Skin epidermis (tissue), 12 donors: ENCODE data around the gene PROP1.
"Not testable (repeated sequence)": the region's sequence is repeated elsewhere in the genome, so short reads cannot be mapped to it uniquely, and the experiment has no call there.

Experiments
- H3K27ac ChIP-seq, 21 experiments: fragments of 200-600 bp; sonication (generic) in 11 of 21; one replicate each; pipeline ENCODE4 v1.5.0; 2020; ENCODE audit warnings: mild to moderate bottlenecking in 3 of 21, inconsistent platforms in 2 of 21, moderate library complexity in 2 of 21
- H3K4me3 ChIP-seq, 7 experiments: fragments of 200-600 bp; sonication (generic) in 2 of 7; one replicate each; pipeline ENCODE4 v1.5.0; 2020; ENCODE audit warnings: inconsistent platforms in 2 of 7, mild to moderate bottlenecking in 2 of 7, moderate library complexity in 1 of 7

The PROP1 gene

DNA sequence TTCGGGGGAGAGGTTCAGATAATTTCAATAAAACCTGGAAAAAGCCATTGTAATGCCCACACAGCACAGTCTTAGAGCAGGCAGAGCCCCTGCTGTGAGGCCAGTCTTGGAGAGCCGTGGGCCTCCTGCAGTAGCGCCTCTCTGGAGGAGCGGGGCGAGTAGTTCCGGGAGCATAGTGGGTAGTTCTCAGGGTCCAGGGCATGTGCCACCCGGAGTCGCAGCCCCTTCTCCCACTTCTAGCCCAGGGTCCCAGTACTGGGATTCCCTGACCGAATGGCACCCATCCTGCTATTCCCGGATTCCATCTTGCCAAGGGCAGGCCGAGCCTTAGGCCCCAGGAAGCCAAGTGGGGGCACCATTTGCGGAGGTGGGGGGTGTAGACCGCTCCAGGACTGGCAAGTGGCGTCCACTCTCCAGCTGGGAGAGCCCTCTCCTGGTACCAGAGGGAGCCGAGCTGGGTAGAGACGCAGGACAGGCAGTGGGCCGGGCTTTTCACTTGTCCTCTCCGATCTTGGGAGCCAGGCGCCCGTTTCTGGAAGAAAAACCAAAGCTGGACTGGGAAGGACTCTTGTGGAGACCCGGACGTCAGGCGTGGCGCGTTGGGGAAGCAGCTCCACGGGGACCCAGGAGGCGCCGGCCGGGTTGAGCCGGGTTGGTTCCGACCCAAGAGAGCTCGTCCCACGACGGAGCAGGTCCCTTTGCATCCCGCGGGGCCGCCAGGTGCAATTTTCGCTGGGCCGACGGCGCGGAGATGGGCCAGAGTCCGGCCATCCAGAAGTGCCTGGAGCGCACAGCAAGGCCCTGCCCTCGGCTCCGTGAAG lies 12.1 kb downstream of the PROP1 start:
- no peak overlapping the region for H3K4me3 ChIP-seq
- H3K27ac ChIP-seq = no peak overlapping the region

DNA sequence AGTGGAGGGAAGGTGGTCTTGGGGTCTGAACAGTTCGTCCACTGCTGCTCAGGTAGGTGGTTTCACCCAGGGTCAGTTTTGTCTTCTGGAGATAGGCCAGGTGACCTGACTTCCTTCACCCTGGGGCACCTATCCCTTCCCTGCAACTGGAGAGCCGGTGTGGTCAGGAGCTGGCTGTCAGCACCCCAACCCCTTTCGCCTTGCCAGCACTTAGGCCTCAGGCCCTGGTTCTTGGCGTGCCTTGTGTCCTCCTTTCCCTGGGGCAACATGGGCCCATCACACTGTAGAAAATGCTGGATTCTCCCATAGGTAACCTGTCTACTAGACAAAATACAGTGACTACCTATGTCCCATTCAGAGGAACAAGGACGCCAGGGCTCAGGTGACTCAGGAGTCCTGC lies 13.1 kb downstream of the PROP1 start:
- no peak overlapping the region for H3K4me3 ChIP-seq
- no peak overlapping the region for H3K27ac ChIP-seq

DNA sequence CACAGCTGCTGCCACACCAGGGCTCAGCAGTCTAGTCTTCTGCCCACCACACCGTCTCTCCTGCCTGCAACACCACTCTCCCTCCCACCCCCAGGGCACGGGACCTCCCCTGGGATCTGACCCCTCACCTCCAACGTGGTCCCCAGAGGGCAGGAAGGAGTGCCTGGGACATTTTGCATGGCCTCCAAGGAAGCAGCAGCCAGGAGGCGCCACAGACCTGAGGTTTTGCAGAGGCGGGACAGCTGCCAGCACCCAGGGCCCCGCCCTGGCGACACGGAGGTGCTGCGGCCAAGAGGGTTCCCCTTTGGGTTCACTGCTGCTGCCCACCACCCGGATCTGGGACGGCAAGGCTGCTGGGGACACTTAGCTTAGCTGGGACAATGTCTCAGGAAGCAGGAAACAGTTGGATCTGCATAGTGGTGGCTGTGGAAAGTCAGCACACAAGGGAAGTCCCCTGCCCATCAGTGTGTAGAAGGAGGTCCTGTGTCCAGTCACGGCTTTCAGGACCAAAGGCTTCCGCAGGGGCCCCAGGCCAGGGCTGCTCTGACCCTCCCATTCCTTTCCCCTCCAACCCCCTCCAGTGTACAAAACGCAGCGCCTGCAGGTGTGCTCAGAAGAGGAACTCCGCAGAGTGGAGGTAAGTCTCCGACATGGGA lies 13.8 kb downstream of the PROP1 start:
- Histone ChIP-seq H3K4me3 (no peak overlapping the region), H3K27ac (no peak overlapping the region)

DNA sequence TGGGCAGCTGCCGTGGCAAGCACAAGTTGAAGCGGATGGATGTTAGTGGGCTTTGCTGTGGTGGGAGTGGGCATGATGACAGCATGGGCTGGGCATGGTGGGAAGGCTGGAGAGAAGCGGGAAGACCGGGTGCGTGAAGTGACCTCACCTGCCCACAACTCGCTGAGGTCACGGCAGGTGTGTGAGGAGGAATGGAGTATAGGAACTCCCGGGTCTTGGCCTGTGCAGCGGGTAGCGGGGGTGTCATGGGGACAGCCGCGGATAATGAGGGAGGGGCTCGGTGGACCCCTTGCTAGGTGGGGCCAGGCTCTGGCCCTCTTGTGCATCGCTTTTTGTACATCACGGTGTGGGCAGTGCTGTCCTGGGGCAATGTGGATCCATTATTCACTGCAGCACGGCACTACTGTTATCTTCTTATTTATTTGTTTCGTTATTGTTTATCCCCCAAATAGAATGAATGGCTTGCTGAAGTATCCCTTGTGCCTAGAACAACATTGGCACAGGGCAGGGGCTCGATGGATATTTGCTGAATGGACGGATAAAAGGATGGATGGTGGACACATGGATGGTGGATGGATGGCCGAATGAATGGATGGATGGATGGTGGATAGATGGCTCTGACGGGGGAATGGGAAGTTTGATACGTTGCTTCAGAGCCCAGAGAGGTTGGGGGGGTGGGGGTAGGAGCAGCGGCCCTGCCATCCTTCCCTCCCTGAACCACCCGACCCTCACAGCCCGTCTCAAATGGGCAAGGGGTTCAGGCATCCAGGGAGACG lies 14.6 kb downstream of the PROP1 start:
- Histone ChIP-seq H3K27ac (no peak overlapping the region), H3K4me3 (no peak overlapping the region)

DNA sequence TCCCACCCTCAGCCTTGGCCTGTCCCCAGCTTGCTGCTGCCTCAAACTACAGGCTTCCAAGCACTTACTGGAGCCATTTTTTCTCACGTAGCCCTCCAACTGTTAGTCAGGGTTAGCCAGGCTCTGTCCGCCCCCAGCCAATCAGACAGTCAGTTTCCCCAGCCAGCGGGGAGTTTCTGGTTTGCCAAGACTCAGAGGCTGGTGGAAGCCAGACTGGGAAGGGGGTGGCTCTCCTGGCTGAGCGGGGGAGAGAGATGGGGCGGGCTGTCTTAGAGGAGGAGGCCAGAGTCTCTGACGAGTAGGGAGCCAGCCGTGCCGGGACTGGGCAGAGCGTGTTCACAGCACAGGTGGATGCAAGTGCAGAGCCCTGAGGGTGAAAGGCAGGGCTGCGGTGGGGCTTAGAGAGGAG lies 15.3 kb downstream of the PROP1 start:
- Histone ChIP-seq H3K4me3 (no peak overlapping the region), H3K27ac (no peak overlapping the region)

DNA sequence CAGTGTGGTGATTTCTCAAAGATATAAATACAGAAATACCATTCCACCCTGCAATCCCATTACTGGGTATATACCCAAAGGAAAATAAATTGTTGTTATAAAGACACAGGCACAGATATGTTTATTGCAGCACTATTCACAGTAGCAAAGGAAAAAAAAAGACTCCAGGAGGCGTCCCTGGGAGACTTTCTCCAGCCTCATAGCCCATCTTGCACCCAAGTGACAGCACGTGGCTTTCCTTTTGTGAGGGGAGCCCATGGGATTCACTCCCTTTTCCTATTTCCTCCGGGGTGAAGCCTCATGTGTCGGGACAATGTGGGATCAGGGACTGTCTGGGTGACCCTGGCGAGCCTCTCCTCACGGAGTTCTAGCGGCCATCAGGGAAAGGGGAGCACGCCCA lies 18.4 kb downstream of the PROP1 start:
- H3K4me3 ChIP-seq, H3K27ac ChIP-seq: not testable (repeated sequence)

DNA sequence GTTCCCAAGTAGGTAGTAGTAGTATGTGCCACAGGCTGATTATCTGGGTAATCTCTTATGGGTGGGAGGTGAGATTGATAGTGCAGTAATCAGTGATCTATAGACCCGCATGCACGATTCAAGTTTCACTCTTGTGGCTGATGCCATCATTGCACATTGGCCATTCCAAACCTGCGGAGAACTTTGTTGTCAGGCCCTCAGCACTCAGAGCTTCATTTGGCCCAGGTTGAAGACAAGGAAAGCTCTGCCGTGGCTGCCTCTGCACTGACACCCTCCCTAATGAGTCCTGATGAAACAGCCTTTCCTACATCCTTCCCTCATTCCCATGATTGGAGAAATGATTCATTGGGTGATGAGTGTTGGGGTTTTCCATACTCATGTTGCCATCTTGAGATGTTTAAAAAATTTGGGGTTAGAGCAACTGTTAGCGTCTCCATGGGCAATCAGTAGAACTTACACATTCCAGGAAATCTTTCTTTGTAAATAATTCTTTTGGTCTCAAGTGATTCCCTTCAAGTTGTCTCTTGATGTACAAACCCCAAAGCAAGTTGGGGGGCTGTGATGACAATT lies 22.9 kb downstream of the PROP1 start:
- no peak overlapping the region for H3K4me3 ChIP-seq
- no peak overlapping the region for H3K27ac ChIP-seq

DNA sequence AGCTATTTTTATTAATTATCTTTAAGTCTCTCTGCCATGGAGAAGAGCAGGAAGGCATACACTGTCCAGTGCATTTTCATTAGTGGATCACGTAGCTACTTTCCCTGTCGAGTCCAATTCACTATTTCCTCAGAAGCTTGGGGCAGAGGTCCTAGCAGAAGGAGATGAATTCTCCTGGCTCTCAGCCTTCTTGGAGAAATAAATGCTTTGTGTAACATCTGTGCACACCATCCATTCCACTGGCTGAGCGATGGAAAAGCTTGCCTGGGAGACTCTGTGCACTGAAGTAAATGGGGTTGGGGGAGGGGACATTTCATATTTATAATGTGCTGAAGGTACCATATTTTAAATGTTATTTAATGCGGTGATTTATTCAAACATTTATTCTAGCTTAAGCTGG lies 23.4 kb downstream of the PROP1 start:
- Histone ChIP-seq H3K4me3 (no peak overlapping the region), H3K27ac (no peak overlapping the region)

DNA sequence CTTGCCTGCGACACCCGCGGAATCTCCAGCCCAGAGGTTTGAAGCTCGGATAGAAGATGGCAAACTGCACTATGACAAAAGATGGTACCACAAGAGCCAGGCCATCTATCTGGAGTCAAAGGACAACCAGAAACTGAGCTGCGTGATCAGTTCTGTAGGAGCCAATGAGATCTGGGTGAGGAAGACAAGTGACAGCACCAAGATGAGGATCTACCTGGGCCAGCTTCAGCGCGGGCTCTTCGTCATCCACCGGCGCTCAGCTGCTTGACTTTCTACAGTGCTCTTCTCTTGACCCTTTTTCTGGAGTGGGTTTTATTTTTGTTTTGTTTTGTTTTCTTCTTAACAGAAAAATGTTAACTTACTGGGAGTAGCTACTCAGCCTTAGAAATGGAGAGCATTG lies 24.0 kb downstream of the PROP1 start:
- H3K27ac ChIP-seq, H3K4me3 ChIP-seq: not testable (repeated sequence)

DNA sequence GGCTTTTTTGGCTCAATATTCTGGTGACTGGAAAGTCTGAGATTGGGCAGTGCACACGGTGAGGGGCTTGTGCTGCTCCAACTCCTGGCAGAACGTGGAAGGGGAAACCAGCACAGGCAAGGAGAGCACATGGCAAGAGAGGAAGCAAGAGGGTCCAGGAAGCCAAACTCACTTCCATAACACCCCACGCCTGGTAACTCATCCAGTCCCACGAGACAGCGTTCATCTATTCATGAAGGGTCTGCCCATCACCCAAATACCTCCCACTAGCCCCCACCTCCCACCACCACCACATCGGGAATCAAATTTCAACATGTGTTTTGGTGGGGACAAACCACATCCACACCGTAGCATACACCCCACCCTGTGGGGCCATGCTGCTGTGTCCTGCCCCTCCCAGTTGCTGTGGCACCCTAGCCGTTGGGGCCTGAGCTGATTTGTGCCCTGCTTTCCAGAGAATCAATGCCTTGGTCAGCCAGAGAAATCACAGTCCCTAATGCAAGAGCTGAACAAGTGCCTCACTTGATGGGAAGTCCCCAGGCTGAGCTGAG lies 27.3 kb downstream of the PROP1 start:
- no peak overlapping the region for H3K4me3 ChIP-seq
- no peak overlapping the region for H3K27ac ChIP-seq

DNA sequence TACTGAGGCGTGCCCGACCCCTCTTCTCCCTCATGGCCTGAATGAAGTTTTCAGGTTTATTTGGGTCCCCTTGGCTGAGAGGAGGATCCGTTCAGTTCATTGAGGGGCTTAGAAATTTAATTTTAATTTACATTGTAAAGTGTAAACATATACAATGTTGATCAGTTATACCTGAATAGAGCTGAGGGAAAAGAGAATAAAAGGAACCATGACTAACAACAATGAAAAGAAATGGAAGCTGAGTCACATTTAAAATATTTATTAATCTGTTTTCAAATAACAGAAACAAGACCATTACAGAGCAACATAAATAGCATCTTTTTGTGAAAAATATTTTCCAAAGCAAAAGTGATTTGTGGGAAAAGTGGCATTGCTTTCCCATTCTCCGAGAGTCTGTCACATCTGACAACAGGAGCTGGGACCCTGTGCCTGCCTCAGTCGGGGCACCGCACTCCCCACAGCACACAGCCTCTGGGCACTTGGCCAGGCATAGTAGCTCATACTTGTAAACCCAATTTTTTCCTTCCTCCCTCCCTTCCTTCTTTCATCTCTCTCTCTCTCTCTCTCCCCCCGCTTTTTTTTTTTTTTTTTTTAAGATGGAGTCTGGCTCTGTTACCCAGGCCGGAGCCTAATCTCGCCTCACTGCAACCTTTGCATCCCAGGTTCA lies 28.7 kb downstream of the PROP1 start:
- Histone ChIP-seq H3K27ac (no peak overlapping the region), H3K4me3 (no peak overlapping the region)

DNA sequence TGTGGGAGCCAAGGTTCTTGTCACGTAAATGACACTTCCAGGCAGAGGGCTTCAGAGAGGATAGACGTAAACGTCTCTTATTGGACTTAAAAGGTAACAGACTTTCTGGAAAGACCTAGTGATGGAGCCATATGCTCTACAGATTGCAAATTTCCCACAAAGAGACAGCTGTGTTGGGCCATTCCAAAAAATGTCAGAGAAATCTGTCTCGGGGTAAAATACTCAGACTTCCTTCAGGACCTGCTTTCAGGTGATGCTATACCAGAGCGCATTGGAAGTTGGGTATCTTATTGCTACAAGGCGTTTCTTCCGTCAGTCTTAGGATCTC lies 29.2 kb downstream of the PROP1 start:
- no peak overlapping the region for H3K4me3 ChIP-seq
- no peak overlapping the region for H3K27ac ChIP-seq

DNA sequence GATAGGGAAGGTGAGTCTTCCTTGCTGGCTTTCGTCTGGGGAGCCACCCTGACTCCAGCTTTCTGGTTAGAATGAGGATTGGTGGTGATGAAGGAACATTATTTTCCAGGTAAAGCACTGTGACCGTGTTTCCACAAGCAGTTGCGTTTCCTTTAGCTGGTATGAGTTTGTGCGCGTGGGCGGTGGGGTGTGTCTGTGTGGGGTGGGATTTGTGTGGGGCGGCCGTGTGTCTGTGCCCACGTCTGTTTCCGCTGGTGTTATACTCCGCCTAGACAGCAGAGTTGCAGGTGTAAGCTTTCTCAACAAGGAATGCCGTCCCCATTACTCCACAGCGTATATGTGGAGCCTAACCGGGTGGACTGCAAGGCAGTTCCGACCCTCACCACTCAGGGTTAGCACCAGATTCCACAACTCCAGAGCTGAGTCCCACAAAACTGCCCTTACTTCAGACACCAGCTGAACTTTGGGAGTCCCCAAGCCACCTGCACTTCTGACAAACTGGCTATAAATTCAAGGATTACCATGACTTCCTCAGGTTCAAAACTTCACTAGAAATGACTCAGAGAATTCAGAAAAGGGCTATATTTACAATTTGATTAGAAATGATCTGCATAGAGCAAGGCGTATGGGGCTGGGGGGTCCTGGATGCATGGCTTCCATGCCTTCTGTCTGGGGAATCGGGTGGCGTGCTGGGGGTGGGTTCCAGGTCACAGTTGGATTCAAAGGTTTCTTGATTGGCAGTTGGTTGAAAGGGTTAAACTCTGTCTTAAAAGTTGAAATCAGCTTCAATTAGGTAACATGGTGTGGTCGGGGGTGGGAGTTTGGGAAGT lies 29.8 kb downstream of the PROP1 start:
- Histone ChIP-seq H3K4me3 (no peak overlapping the region), H3K27ac (no peak overlapping the region)

DNA sequence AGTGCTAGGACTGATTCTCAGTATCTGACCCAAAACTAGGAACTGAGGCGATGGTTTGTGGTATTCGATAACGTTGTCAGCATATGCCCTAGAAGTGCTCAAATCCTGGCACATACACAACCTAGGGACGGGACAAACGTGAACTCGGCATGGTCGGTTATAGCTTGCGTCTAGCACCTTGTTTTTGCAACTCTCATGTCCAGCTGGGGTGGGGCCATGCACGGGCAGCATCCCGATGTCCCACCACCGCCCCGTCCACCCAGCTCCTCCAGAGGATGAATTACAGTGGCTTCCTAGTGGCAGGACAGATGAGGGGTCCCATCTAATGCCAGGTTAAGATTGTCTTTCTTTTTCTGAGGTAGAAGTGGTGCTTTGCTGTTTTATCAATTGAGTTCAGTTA lies 31.6 kb downstream of the PROP1 start:
- no peak overlapping the region for H3K4me3 ChIP-seq
- H3K27ac ChIP-seq = no peak overlapping the region

DNA sequence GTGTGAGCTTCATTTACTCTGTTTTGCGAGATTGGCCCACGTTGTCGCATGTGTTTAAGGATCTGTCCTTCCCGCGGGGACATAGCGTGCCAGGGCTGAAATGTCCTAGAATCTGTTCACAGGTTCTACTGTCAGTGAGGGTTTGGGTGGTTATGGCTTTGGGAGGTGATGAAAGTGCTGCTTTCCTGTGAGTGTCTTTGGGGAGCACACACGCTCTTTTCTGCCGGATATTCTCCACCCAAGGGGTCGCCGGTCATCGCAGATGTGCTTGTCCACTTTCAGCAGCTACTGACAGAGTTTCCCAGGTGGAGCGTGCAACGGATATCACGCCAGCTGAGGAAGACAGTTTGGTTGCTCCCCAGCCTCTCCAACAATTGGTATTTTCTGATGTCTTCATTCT lies 32.1 kb downstream of the PROP1 start:
- no peak overlapping the region for H3K27ac ChIP-seq
- H3K4me3 ChIP-seq = no peak overlapping the region

DNA sequence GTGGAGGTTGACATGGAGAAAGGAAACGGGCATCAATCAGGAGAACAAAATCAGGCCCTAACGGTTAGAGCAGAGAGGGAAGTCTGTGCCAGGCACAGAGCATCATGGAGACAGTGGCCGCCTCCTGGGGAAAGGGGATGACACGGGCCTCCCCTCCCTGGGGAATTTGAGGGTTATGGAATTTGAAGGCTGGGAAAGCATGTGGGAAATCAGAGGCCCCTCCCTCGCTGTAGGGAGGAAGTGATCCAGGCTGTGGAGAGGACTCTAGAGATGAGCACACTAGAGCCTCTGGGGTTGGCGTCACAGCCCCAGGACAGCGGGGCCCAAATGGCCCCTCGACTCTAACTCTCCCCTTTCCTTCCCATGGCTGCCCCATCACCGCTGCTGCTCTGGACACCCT lies 36.7 kb downstream of the PROP1 start:
- no peak overlapping the region for H3K4me3 ChIP-seq
- H3K27ac ChIP-seq = no peak overlapping the region

DNA sequence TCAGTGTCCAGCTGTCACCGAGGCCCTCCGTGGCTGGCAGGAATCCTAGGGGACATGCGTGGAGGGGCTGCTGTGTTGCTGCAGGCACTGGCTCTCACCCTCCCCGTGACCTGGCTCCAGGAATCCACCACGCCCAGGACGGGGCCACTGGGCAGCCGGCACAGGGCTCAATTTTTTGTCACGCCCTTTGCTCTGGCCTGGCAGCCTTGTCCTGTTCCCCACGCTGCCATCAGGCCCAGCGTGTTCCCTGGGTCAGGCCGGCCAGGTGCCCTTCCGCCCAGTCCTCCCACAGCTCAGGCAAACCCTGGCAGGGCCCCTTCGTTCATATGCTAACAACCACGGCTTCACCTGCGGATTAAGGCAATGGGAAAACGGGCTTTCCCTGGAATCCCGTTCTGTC lies 37.3 kb downstream of the PROP1 start:
- H3K27ac ChIP-seq = no peak overlapping the region
- no peak overlapping the region for H3K4me3 ChIP-seq

DNA sequence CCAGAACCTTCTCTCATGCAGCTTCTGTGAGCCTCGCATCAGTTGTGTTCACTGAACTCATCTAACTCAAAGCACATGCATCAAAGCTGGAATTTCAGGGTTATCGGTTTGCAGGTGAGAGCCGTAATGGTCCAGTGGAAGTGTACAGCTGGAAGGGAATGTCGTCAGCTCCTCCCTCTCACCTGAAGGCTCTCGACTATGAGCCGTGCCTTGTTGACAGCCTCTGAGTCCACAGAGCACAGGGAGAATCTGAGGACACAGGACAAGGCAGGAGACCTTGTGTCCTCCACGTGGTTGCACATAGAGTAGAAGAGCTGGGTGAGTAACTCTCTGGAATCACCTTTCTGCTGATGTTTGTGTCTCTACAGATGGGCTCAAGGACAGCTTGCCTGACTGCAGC lies 38.8 kb downstream of the PROP1 start:
- Histone ChIP-seq H3K4me3 (no peak overlapping the region), H3K27ac (no peak overlapping the region)

DNA sequence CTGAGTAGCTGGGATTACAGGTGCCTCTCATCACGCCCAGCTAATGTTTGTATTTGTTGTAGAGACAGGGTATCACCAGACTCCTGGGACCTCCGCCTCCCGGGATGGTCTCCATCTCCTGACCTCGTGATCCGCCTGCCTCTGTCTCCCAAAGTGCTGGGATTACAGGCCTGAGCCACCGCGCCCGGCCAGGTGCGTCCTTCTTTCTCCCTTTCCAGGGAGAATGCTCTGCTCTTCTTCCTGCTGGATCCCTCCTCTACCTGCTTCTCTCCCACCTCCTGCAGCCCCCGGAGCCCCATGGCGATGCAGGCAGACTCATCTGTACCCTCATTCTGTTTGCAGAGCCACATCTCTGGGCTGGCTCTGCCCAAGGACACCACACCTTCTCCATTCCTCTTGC lies 42.9 kb downstream of the PROP1 start:
- H3K4me3 ChIP-seq, H3K27ac ChIP-seq: not testable (repeated sequence)
